GM21447 (cell line): ENCODE results near the gene SPATC1L.

Experiments
- ATAC-seq: cut with Tn5 transposase; IDR thresholded peaks from one replicate; pipeline ENCODE4 v1.9.1; 2021; ENCODE audit not compliant: unreplicated experiment

SPATC1L gene

DNA sequence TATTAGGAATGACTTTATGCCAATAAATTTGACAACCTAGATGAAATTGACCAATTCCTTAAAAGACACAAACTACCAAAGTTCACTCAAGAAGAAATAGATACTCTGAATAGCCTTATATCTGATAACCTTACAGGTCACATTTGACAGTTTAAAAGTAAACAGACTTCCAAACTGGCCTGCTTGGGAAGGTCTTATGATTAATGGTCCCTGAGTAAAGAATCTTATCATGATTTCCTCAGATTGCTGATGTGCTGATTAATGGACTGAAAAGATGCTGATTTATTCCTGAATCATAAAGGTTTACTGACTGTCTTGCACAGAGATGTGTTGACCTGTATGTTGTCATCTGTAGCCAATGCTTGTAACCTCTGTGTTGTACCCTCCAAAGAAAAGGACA lies 19.2 kb downstream of the SPATC1L start:
- ATAC-seq, result no peak

DNA sequence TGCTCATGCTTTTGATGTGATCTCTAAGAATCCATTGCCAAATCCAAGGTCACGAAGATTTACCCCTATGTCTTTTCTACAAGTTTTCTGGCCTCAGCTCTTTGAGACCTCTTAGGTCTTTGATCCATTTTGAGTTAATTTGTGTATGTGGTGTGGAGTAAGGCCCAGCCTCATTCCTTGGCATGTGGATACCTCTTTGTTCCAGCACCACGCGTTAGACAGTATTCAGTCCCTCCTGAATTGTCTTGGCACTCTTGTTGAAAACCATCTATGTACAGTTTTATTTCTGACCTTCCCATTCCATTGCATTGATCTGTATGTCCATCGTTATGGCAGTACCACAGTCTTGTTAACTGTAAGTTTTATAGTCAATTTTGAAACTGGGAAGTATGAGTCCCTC lies 20.9 kb downstream of the SPATC1L start:
- no peak for ATAC-seq

GRCh38 chr21:46161633-46162592 lies 22.3 kb downstream of the SPATC1L start:
- ATAC-seq, result no peak

- ATAC-seq, result no peak
Observed at GRCh38 chr21:46160907-46161632, 23.2 kb downstream of the SPATC1L start.

DNA sequence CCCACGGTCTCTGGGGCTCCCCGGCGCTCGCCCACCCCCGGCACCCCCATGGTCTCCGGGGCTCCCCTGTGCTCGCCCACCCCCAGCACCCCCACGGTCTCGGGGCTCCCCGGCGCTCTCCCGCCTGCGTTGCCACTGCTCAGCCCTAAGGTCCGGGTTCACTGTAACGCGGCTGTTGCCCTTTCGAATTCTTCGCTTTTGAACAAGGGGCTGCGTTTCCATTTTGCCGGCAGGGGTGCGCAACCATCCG lies 23.7 kb downstream of the SPATC1L start:
- ATAC-seq, result no peak

DNA sequence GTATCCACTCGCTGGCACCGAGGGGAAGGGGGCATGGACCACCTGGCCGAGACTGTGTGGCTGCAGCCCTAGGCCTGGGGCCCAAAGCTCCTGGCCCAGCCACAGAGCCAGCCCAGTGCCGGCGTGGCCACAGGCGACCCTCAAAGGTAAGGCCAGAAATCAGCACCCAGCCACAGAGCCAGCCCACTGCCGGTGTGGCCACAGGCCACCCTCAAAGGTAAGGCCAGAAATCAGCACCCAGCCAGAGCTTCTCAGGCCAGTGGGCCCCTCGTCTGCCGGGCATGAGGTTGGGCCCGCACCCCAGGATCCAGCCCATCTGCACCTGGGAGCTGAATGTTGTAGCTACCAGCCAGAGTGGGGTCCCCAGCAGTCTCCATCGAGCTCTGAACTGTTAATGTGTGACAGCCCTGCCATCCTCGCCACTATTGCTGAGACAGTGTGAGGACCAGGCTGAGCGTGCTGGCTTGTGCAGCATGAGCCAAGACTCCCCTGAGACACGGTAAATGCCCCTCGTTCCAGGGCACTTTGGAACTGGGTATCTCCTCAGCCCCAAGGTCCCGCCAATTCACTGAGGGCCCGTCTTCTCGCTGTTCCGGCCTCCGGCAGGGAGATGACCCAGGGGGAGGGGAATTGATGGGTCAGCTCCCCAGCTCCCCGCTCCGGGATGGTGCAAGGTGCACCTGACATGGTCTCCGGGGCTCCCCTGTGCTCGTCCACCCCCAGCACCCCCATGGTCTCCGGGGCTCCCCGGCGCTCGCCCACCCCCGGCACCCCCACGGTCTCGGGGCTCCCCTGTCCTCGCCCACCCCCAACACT lies 24.2 kb downstream of the SPATC1L start:
- ATAC-seq, result no peak

DNA sequence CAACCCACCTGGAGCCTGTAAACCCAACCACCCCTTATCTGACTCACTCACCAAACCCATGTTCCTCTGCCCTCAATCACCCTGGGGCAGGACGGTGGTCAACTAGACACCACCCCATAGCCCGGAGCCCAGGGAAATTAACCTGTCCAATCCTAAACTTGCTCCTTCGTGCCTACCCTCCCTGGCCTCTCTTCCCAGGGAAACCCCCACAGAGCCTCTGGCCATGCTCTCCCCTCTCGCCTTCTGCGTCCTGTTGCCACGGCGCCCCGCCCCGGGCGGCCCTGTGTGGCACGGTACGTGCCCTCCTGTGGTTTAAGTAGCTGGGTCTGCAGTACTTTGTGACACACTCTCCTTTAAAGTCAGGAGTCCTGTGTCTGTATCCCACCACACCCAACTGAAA lies 24.9 kb downstream of the SPATC1L start:
- no peak for ATAC-seq

GRCh38 chr21:46158666-46159300 lies 25.5 kb downstream of the SPATC1L start:
- no peak for ATAC-seq

- no peak for ATAC-seq
Observed at GRCh38 chr21:46157987-46158451, 26.2 kb downstream of the SPATC1L start.

- no peak for ATAC-seq
Observed at GRCh38 chr21:46157396-46157986, 26.8 kb downstream of the SPATC1L start.

- no peak for ATAC-seq
Observed at GRCh38 chr21:46156678-46157077, 27.6 kb downstream of the SPATC1L start.

DNA sequence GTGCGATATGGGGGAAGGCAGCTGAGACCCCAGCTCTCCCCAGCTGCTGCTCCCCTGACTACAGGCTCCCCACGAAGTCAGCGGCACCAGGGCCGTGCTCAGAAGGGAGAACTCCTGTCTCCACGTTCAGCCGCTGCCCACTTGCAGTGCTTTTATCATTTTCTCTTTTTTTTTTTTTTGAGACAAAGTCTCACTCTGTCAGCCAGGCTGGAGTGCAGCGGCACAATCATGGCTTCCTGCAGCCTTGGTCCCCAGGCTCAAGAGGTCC lies 27.9 kb downstream of the SPATC1L start:
- ATAC-seq, result no peak

- no peak for ATAC-seq
Observed at GRCh38 chr21:46155514-46156377, 28.5 kb downstream of the SPATC1L start, which contains the start of gene FTCD. TSS of gene FTCD (minus strand) at chr21:46155579. CDS start at chr21:46155523, 56 bp downstream.

GRCh38 chr21:46154955-46155513 lies 29.2 kb downstream of the SPATC1L start:
- no peak for ATAC-seq

- ATAC-seq, result no peak
Observed at GRCh38 chr21:46154155-46154954, 29.9 kb downstream of the SPATC1L start.

- no peak for ATAC-seq
Observed at GRCh38 chr21:46153247-46154154, 30.8 kb downstream of the SPATC1L start.

DNA sequence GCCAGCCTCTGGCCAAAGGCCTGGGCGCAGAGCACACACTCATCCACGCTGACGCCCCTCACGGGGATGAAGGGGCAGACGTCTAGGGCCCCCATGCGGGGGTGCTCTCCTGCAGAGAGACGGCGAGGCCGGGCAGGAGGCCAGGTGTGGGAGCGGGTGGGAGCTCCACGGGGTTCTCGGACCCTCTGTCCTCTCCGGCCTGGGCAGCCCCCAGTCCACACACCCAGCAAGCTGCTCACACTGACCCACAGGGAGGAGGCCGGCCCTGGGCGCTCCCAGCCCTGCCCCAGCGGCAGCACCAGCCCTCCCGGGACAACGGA lies 31.4 kb downstream of the SPATC1L start:
- ATAC-seq, result no peak
